WTC11 (cell line): ENCODE measurements around the gene FKBP5.

ENCODE experiments used
- FOXJ3 ChIP-seq: sonication (generic); formaldehyde crosslinking; IDR thresholded peaks from 2 replicates; pipeline ENCODE4 v1.9.0; 2021; ENCODE audit warnings: missing genetic modification reagents, mild to moderate bottlenecking, borderline replicate concordance
- FOXP1 ChIP-seq: sonication (generic); formaldehyde crosslinking; IDR thresholded peaks from 2 replicates; pipeline ENCODE4 v1.8.0; 2022; ENCODE audit warnings: missing genetic modification reagents, mild to moderate bottlenecking, moderate library complexity, borderline replicate concordance
- FOXP4 ChIP-seq: sonication (generic); formaldehyde crosslinking; IDR thresholded peaks from 2 replicates; pipeline ENCODE4 v1.8.0; 2022; ENCODE audit warnings: mild to moderate bottlenecking, missing genetic modification reagents
- TF ChIP-seq, protein P1 (sequence below): sonication (generic); formaldehyde crosslinking; IDR thresholded peaks from 2 replicates; pipeline ENCODE4 v1.8.1; 2023; ENCODE audit warnings: mild to moderate bottlenecking, missing genetic modification reagents, moderate library complexity

- TF ChIP-seq FOXP4 (CRISPR knock-in tag), result no peak
- no peak for TF ChIP-seq FOXJ3 (CRISPR knock-in tag)
- TF ChIP-seq, protein P1, sequence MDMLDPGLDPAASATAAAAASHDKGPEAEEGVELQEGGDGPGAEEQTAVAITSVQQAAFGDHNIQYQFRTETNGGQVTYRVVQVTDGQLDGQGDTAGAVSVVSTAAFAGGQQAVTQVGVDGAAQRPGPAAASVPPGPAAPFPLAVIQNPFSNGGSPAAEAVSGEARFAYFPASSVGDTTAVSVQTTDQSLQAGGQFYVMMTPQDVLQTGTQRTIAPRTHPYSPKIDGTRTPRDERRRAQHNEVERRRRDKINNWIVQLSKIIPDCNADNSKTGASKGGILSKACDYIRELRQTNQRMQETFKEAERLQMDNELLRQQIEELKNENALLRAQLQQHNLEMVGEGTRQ (CRISPR knock-in tag), result no peak
- TF ChIP-seq FOXP1, result no peak
These were observed 12.8 kb downstream of the FKBP5 start for GRCh38 chr6:35675871-35676459.
